ENCODE results near the gene TEX22.

Gene TEX22

GRCh38 chr14:105353136-105353535 is 45.2 kb upstream of the TEX22 start:
- no peaks in the 10 kb centered on the region for H3K79me2 ChIP-seq (ENCODE audit: insufficient read depth, low read length)
- H2AFZ ChIP-seq (ENCODE audit: low read length) = no peak overlapping the region
- H3K4me2 ChIP-seq (ENCODE audit: low read depth, low read length, poor library complexity, severe bottlenecking) = no peak overlapping the region
- no peaks in the 10 kb centered on the region for H3F3A ChIP-seq (ENCODE audit: low read depth)
- H3K9ac ChIP-seq (ENCODE audit: low read depth, low read length, poor library complexity, severe bottlenecking) = no peak overlapping the region
- H3K9me2 ChIP-seq (replicated peaks; ENCODE audit: low read depth, low read length) = no peaks in the 10 kb centered on the region
- peaks cover 4% of the 10 kb centered on the region for H4K20me1 ChIP-seq (ENCODE audit: insufficient read depth, low read length, poor library complexity, severe bottlenecking)
- no peak for TF ChIP-seq CTCF (conservative IDR thresholded peaks at IDR 0.05; ENCODE audit: low read length)
- TF ChIP-seq EZH2phosphoT487 (IDR thresholded peaks at IDR 0.05; ENCODE audit: borderline replicate concordance) = no peak
- no peaks in the 10 kb centered on the region for H3K9me3 ChIP-seq (ENCODE audit: insufficient read depth, low read depth, low read length)
- H3K27me3 ChIP-seq (ENCODE audit: insufficient read depth, low read length, poor library complexity, severe bottlenecking) = no peaks in the 10 kb centered on the region
- peaks cover 4% of the 10 kb centered on the region for H3K4me1 ChIP-seq (ENCODE audit: insufficient read depth, low read length, poor library complexity, severe bottlenecking)
- peaks cover 8% of the 10 kb centered on the region; the same call in 1 of the 2 replicates for H3K36me3 ChIP-seq (ENCODE audit: insufficient read depth, low read length)
- H3K4me3 ChIP-seq (ENCODE audit: low read length, poor library complexity, severe bottlenecking) = no peak overlapping the region

GRCh38 chr14:105354541-105354940 is 43.8 kb upstream of the TEX22 start:
- no peak for TF ChIP-seq CTCF (conservative IDR thresholded peaks at IDR 0.05; ENCODE audit: low read length)
- TF ChIP-seq EZH2phosphoT487 (IDR thresholded peaks at IDR 0.05; ENCODE audit: borderline replicate concordance) = no peak
- H3K9me2 ChIP-seq (replicated peaks; ENCODE audit: low read depth, low read length) = no peaks in the 10 kb centered on the region
- no peak overlapping the region for H3K4me2 ChIP-seq (ENCODE audit: low read depth, low read length, poor library complexity, severe bottlenecking)
- no peaks in the 10 kb centered on the region for H3K27me3 ChIP-seq (ENCODE audit: insufficient read depth, low read length, poor library complexity, severe bottlenecking)
- H3F3A ChIP-seq (ENCODE audit: low read depth) = no peaks in the 10 kb centered on the region
- H3K4me1 ChIP-seq (ENCODE audit: insufficient read depth, low read length, poor library complexity, severe bottlenecking) = peaks cover 4% of the 10 kb centered on the region
- peaks cover 8% of the 10 kb centered on the region; the same call in 1 of the 2 replicates for H3K36me3 ChIP-seq (ENCODE audit: insufficient read depth, low read length)
- H3K4me3 ChIP-seq (ENCODE audit: low read length, poor library complexity, severe bottlenecking) = no peak overlapping the region
- H2AFZ ChIP-seq (ENCODE audit: low read length) = no peak overlapping the region
- no peak overlapping the region for H3K9ac ChIP-seq (ENCODE audit: low read depth, low read length, poor library complexity, severe bottlenecking)
- H3K9me3 ChIP-seq (ENCODE audit: insufficient read depth, low read depth, low read length) = no peaks in the 10 kb centered on the region
- H3K79me2 ChIP-seq (ENCODE audit: insufficient read depth, low read length) = no peaks in the 10 kb centered on the region
- peaks cover 4% of the 10 kb centered on the region for H4K20me1 ChIP-seq (ENCODE audit: insufficient read depth, low read length, poor library complexity, severe bottlenecking)

GRCh38 chr14:105355049-105355575 is 43.2 kb upstream of the TEX22 start:
- Histone ChIP-seq H3K4me3 (ENCODE audit: low read length, poor library complexity, severe bottlenecking) (no peak overlapping the region), H4K20me1 (ENCODE audit: insufficient read depth, low read length, poor library complexity, severe bottlenecking) (peaks cover 4% of the 10 kb centered on the region), H3F3A (ENCODE audit: low read depth) (no peaks in the 10 kb centered on the region), H3K79me2 (ENCODE audit: insufficient read depth, low read length) (no peaks in the 10 kb centered on the region), H3K9me3 (ENCODE audit: insufficient read depth, low read depth, low read length) (no peaks in the 10 kb centered on the region), H3K27me3 (ENCODE audit: insufficient read depth, low read length, poor library complexity, severe bottlenecking) (no peaks in the 10 kb centered on the region), H3K4me2 (ENCODE audit: low read depth, low read length, poor library complexity, severe bottlenecking) (no peak overlapping the region), H3K9me2 (replicated peaks; ENCODE audit: low read depth, low read length) (no peaks in the 10 kb centered on the region), H3K36me3 (ENCODE audit: insufficient read depth, low read length) (peaks cover 8% of the 10 kb centered on the region; the same call in 1 of the 2 replicates), H2AFZ (ENCODE audit: low read length) (no peak overlapping the region), H3K9ac (ENCODE audit: low read depth, low read length, poor library complexity, severe bottlenecking) (no peak overlapping the region), H3K4me1 (ENCODE audit: insufficient read depth, low read length, poor library complexity, severe bottlenecking) (peaks cover 4% of the 10 kb centered on the region)
- TF ChIP-seq EZH2phosphoT487 (IDR thresholded peaks at IDR 0.05; ENCODE audit: borderline replicate concordance) (no peak), CTCF (conservative IDR thresholded peaks at IDR 0.05; ENCODE audit: low read length) (no peak)

Data from Loucy (cell line).